22Rv1 (cell line): ENCODE results near the gene DPYSL5.

Experiments
- CTCF ChIP-seq: fragments of 450-650 bp; IDR thresholded peaks from 2 replicates; pipeline ENCODE4 v1.5.1; 2017; ENCODE audit warnings: mild to moderate bottlenecking
- ZFX ChIP-seq: fragments of 450-650 bp; IDR thresholded peaks from 2 replicates; pipeline ENCODE4 v1.6.1; 2017; ENCODE audit warnings: antibody characterized with exemption, borderline replicate concordance

- TF ChIP-seq CTCF (no peak), ZFX (no peak)
Measured at GRCh38 chr2:26934985-26935384, 87.1 kb downstream of the DPYSL5 start.
